BE2C (cell line): ENCODE results near the gene EHD1.
A peak's percentile ranks its signal among the peaks of the same experiment; 100 is the strongest.

Experiments
- DNase-seq: peaks from one replicate; pipeline ENCODE4 v3.0.0-alpha.2; 2020
- H3K27me3 ChIP-seq: fragments of 250-450 bp; sonication (Bioruptor Pico); 2 replicates; pipeline ENCODE4 v1.5.1; 2020; ENCODE audit warnings: mild to moderate bottlenecking
- H3K36me3 ChIP-seq: fragments of 250-450 bp; sonication (Bioruptor Pico); 2 replicates; pipeline ENCODE4 v1.5.1; 2020; ENCODE audit warnings: mild to moderate bottlenecking
- H3K4me1 ChIP-seq: fragments of 250-450 bp; sonication (Bioruptor Pico); 2 replicates; pipeline ENCODE4 v1.5.1; 2020
- H3K4me3 ChIP-seq: 2 replicates; pipeline ENCODE4 v1.5.1; 2011; ENCODE audit warnings: low read depth, low read length
- H3K9me3 ChIP-seq: fragments of 250-450 bp; sonication (Bioruptor Pico); 2 replicates; pipeline ENCODE4 v1.5.1; 2020
- CTCF ChIP-seq: IDR thresholded peaks from 2 replicates; pipeline ENCODE4 v1.5.1; 2012; ENCODE audit warnings: mild to moderate bottlenecking, low read depth, low read length

The EHD1 gene

GRCh38 chr11:64845129-64845775, 33.2 kb downstream of the EHD1 start:
- no peak for DNase-seq
- Histone ChIP-seq H3K4me3 (no peak overlapping the region), H3K36me3 (no peaks in the 10 kb centered on the region), H3K9me3 (no peaks in the 10 kb centered on the region), H3K27me3 (no peaks in the 10 kb centered on the region), H3K4me1 (no peaks in the 10 kb centered on the region)
- TF ChIP-seq CTCF = no peak

GRCh38 chr11:64844330-64845128, 33.9 kb downstream of the EHD1 start, which contains the start of gene CDC42BPG:
CDC42BPG (minus strand) TSS chr11:64844653; CDS start chr11:64844569, 84 bp downstream.
- TF ChIP-seq CTCF = peak; percentile 41
- no peaks in the 10 kb centered on the region for H3K9me3 ChIP-seq
- H3K4me1 ChIP-seq = no peaks in the 10 kb centered on the region
- no peaks in the 10 kb centered on the region for H3K36me3 ChIP-seq
- no peak within 1 kb of the TSS for H3K4me3 ChIP-seq
- no peaks in the 10 kb centered on the region for H3K27me3 ChIP-seq
- DNase-seq = peak; percentile 72

- no peaks in the 10 kb centered on the region for H3K36me3 ChIP-seq
- TF ChIP-seq CTCF = no peak
- H3K27me3 ChIP-seq = no peaks in the 10 kb centered on the region
- no peaks in the 10 kb centered on the region for H3K9me3 ChIP-seq
- H3K4me1 ChIP-seq = no peaks in the 10 kb centered on the region
- H3K4me3 ChIP-seq = no peak overlapping the region
- no peak for DNase-seq
Observed at GRCh38 chr11:64843686-64844329, 34.6 kb downstream of the EHD1 start.

GRCh38 chr11:64842851-64843685, 35.4 kb downstream of the EHD1 start:
- Histone ChIP-seq H3K4me1 (no peaks in the 10 kb centered on the region), H3K4me3 (no peak overlapping the region), H3K27me3 (no peaks in the 10 kb centered on the region), H3K36me3 (no peaks in the 10 kb centered on the region), H3K9me3 (no peaks in the 10 kb centered on the region)
- TF ChIP-seq CTCF = no peak
- no peak for DNase-seq

GRCh38 chr11:64842366-64842759, 36.1 kb downstream of the EHD1 start:
- H3K27me3 ChIP-seq = no peaks in the 10 kb centered on the region
- H3K4me1 ChIP-seq = no peaks in the 10 kb centered on the region
- no peak overlapping the region for H3K4me3 ChIP-seq
- no peaks in the 10 kb centered on the region for H3K36me3 ChIP-seq
- DNase-seq = no peak
- TF ChIP-seq CTCF = no peak
- no peaks in the 10 kb centered on the region for H3K9me3 ChIP-seq
